ENCODE results near the gene LCN2. TPM values are rescaled to one million over a fixed set of nuclear protein-coding genes. Genes with fewer than 3 reads are reported as not detected.

Gene LCN2
- total RNA-seq, 1 donor from 2014 or later: 85.5 TPM

DNA sequence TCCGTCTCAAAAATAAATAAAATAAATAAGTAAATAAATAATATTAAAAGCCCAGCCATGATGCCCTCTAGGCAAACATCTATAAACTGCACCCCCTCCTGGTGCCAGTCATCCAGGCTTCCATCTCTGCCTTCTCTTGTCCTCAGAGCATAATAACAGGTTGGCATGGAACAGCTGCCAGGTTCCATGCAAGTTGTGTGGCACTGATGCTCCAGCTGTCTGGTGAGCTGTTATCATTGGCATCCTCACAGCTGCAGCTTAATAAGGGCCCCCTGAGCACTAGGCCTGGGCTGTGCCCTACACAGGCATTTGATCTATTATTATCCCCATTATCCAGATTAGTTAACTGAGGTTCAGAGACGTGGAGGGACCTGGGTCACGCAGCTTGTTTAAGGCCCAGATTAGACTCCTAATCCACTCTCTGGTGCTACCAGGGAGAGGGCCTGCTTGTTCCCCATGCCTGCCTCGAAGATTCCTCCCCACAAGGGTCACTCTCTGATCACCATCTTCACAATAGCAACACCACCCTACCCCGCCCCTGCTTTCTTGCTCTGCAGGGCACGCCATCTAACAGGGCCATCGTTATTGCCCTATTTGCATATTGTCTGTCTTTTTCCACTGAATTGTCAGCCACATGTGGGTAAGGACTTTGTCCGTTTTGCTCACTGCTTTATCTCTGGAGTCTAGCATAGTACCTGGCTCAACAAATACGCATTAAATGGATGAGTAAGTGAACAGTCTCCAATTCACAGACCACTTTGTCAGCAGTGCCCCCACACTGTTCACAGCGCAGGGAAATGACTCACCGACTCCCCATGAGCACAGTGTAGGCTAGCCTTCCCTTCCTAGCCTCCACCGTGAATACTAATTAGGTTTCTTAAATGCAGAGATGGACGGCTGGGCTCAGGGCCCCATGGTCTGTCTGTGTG, 52.5 kb downstream of the LCN2 start:
- DNase-seq (ENCODE audit: low spot score): no peak

DNA sequence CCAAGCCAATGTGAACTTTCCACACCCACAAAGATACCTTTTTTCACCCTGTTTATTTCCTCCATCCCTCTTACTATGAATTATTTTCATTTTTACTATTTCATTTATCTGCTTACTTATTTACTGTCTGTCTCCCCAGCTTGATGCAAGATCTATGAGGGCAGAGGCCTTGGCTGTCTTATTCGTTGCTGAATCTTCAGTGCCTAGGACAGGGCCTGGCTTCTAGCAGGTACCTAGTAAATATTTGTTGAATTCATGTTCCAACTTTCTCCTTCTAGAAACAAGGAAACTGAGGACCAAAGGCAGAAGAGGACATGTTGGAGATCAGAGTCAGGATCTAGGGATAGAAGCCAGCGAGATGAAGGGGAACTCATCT, 53.4 kb downstream of the LCN2 start:
- DNase-seq (ENCODE audit: low spot score): no peak

Other genes with a start within 250 kb of the LCN2 start
- gene ST6GALNAC6, start 249.8 kb upstream of the LCN2 start, total RNA-seq: 67.0 TPM
- gene ST6GALNAC4, start 232.4 kb upstream of the LCN2 start, total RNA-seq: 42.1 TPM
- 4.9 TPM for gene PIP5KL1, start 218.7 kb upstream of the LCN2 start, total RNA-seq
- 36.6 TPM for gene DPM2, start 211.6 kb upstream of the LCN2 start, total RNA-seq
- 220 TPM for gene EEIG1, start 168.5 kb upstream of the LCN2 start, total RNA-seq
- 12.0 TPM for gene NAIF1, start 82.1 kb upstream of the LCN2 start, total RNA-seq
- 77.7 TPM for gene SLC25A25, start 81.2 kb upstream of the LCN2 start, total RNA-seq
- 61.5 TPM for gene PTGES2, start 21.7 kb upstream of the LCN2 start, total RNA-seq
- 75.4 TPM for gene BBLN, start 10.8 kb downstream of the LCN2 start, total RNA-seq
- 109 TPM for gene CIZ1, start 42.1 kb downstream of the LCN2 start, total RNA-seq
- 135 TPM for gene DNM1, start 53.9 kb downstream of the LCN2 start, total RNA-seq
- gene GOLGA2, start 126.6 kb downstream of the LCN2 start, total RNA-seq: 117 TPM
- gene SWI5, start 126.8 kb downstream of the LCN2 start, total RNA-seq: 26.9 TPM
- 21.8 TPM for gene TRUB2, start 173.0 kb downstream of the LCN2 start, total RNA-seq
- 54.8 TPM for gene COQ4, start 173.4 kb downstream of the LCN2 start, total RNA-seq
- gene SLC27A4, start 191.1 kb downstream of the LCN2 start, total RNA-seq: 50.4 TPM
- gene URM1, start 221.9 kb downstream of the LCN2 start, total RNA-seq: 53.1 TPM

Measured in mucosa of gallbladder (tissue), 1 donor.